Medulla oblongata (tissue), 1 donor: Measurements from ENCODE around the gene MTM1.

ENCODE experiments used
- DNase-seq: peaks from one replicate; pipeline ENCODE4 v3.0.0-alpha.2; 2015; ENCODE audit errors: extremely low spot score

MTM1 gene

GRCh38 chrX:150712619-150713018, 144.2 kb downstream of the MTM1 start:
- DNase-seq: no peak

- no peak for DNase-seq
Measured at GRCh38 chrX:150715184-150715583, 146.8 kb downstream of the MTM1 start.

GRCh38 chrX:150719621-150720020, 151.2 kb downstream of the MTM1 start:
- DNase-seq: no peak
